Calu3 (cell line): ENCODE measurements around the gene NLRC5. TPM values are rescaled to one million over a fixed set of nuclear protein-coding genes. Genes with fewer than 3 reads are reported as not detected.

Experiments
- BruUV-seq: library from RNA; stranded (reverse); fragments of 400-500 nt; replicated peaks from 2 replicates; lab custom pipeline; 2021; lab: Mats Ljungman, UMichigan
- CTCF ChIA-PET: fragments of 300-600 bp; sonication (Branson Sonifier 250); formaldehyde crosslinking; loops from one replicate; lab custom pipeline; 2022; ENCODE audit warnings: antibody characterized with exemption; lab: Charles Lee
- DNase-seq: peaks from one replicate; pipeline ENCODE4 v3.0.0; 2022
- H3K27ac Mint-ChIP-seq: one replicate; pipeline ENCODE4 v1.8.0; 2022; ENCODE audit warnings: mixed read lengths; ENCODE audit not compliant: unreplicated experiment
- H3K27me3 Mint-ChIP-seq: one replicate; pipeline ENCODE4 v1.8.0; 2022; ENCODE audit warnings: mixed read lengths; ENCODE audit not compliant: unreplicated experiment
- H3K36me3 Mint-ChIP-seq: one replicate; pipeline ENCODE4 v1.8.0; 2022; ENCODE audit warnings: mild to moderate bottlenecking, moderate library complexity, mixed read lengths; ENCODE audit not compliant: insufficient read depth, unreplicated experiment
- H3K4me1 Mint-ChIP-seq: one replicate; pipeline ENCODE4 v1.8.0; 2022; ENCODE audit warnings: mild to moderate bottlenecking, low read depth, mixed read lengths; ENCODE audit not compliant: unreplicated experiment
- H3K4me3 Mint-ChIP-seq: one replicate; pipeline ENCODE4 v1.8.0; 2022; ENCODE audit warnings: mild to moderate bottlenecking, low read depth, moderate library complexity, mixed read lengths; ENCODE audit not compliant: unreplicated experiment
- H3K9me3 Mint-ChIP-seq: one replicate; pipeline ENCODE4 v1.8.0; 2022; ENCODE audit warnings: low read depth, mixed read lengths; ENCODE audit not compliant: unreplicated experiment
- intact Hi-C: fragments of 100-400 bp; cut with micrococcal nuclease; formaldehyde crosslinking; loops from one replicate; pipeline ENCODE4 v1.10.0; 2022; ENCODE audit not compliant: unreplicated experiment
- total RNA-seq: library from RNA; stranded (reverse); gene quantifications from 2 replicates; pipeline ENCODE4 v1.2.3, GENCODE V29; 2022
- TF ChIP-seq, protein P1 (sequence below): fragments of 200-600 bp; IDR thresholded peaks from one replicate; pipeline ENCODE4 v1.8.0; 2022; ENCODE audit warnings: antibody characterized with exemption; ENCODE audit not compliant: unreplicated experiment

The NLRC5 gene
- total RNA-seq, 1 experiment from 2014 or later, result 18.0 TPM

DNA sequence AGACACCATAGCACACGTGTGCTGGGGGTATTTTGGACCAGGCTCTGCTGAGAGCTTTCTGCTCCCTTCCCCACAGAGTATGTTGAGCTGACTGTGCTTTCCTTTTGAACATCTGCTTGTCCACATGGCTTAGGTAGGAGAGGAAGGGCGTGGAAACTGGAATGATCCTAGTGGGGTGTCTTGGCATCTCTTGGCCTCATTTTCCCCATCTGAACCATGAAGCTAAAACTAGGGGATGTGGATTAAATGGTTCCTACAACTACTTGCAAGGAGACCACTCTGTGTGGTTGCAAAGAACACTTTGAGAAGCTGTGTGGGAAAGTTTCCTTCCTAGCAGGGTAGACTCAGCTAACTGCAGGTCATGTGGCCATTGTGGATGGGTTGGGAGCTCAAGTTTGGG is 6.7 kb upstream of the NLRC5 start:
- no peaks in the 10 kb centered on the region for H3K36me3 Mint-ChIP-seq
- peaks cover 31% of the 10 kb centered on the region for H3K27me3 Mint-ChIP-seq
- H3K27ac Mint-ChIP-seq, result no peak overlapping the region
- H3K4me1 Mint-ChIP-seq, result peaks cover 17% of the 10 kb centered on the region
- no peak for DNase-seq
- intact Hi-C loops, result no loop called here
- TF ChIP-seq, protein P1, sequence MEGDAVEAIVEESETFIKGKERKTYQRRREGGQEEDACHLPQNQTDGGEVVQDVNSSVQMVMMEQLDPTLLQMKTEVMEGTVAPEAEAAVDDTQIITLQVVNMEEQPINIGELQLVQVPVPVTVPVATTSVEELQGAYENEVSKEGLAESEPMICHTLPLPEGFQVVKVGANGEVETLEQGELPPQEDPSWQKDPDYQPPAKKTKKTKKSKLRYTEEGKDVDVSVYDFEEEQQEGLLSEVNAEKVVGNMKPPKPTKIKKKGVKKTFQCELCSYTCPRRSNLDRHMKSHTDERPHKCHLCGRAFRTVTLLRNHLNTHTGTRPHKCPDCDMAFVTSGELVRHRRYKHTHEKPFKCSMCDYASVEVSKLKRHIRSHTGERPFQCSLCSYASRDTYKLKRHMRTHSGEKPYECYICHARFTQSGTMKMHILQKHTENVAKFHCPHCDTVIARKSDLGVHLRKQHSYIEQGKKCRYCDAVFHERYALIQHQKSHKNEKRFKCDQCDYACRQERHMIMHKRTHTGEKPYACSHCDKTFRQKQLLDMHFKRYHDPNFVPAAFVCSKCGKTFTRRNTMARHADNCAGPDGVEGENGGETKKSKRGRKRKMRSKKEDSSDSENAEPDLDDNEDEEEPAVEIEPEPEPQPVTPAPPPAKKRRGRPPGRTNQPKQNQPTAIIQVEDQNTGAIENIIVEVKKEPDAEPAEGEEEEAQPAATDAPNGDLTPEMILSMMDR, result no peak
- BruUV-seq, result no TSS peak
- CTCF ChIA-PET, result no interaction called here
- no peaks in the 10 kb centered on the region for H3K9me3 Mint-ChIP-seq
- H3K4me3 Mint-ChIP-seq, result no peak overlapping the region

DNA sequence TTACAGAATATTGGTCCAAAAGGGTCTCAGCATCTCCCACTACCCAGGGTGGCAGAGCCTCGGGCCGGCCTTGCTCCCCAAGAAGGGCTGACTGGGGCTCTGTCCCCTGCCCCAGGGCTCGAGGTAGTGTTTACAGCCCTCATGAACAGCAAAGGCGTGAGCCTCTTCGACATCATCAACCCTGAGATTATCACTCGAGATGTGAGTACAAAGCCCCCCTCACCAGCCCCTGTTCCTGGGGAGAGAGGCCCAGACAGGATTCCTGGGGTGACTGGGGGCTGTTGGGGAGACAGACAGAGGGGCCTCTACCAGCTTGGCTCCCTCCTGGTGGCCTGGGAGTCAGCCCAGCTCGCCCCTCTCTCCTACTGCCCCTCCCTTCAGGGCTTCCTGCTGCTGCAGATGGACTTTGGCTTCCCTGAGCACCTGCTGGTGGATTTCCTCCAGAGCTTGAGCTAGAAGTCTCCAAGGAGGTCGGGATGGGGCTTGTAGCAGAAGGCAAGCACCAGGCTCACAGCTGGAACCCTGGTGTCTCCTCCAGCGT is 6.1 kb upstream of the NLRC5 start:
- no peaks in the 10 kb centered on the region for H3K9me3 Mint-ChIP-seq
- peaks cover 34% of the 10 kb centered on the region for H3K27me3 Mint-ChIP-seq
- TF ChIP-seq, protein P1, result no peak
- CTCF ChIA-PET, result interaction anchor here (0.7 to 0.8 kb wide), 3 partner anchors 10 to 40 kb away, joined by 3 to 4 read pairs (median 3); no protein-coding TSS in a partner anchor
- BruUV-seq, result no TSS peak
- H3K4me1 Mint-ChIP-seq, result peaks cover 23% of the 10 kb centered on the region
- no peak overlapping the region for H3K27ac Mint-ChIP-seq
- H3K36me3 Mint-ChIP-seq, result no peaks in the 10 kb centered on the region
- peak; percentile 25 for DNase-seq
- no peak overlapping the region for H3K4me3 Mint-ChIP-seq
- intact Hi-C loops, result no loop called here

DNA sequence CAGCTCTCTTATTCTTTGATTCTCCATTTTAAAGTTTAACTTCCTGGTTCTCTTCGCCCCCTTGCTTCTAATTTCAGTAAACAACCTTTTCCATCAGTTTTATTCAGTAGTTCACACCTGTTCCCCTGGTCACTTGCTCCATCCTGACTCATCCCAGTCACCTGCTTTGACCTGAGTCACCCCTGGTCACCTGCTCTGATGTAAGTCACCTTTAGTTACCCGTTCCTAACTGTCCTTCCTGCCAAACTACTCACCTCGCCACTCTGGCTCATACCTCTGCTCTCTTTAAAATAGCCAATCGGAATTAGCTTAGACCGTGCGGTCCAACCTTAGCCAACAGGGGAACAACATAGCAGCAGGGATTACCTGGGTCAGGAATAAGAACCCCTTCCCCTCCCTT is 4.7 kb upstream of the NLRC5 start:
- peaks cover 6% of the 10 kb centered on the region for H3K36me3 Mint-ChIP-seq
- peak overlapping the region; percentile 62 for H3K27ac Mint-ChIP-seq
- no peaks in the 10 kb centered on the region for H3K9me3 Mint-ChIP-seq
- peaks cover 23% of the 10 kb centered on the region for H3K4me1 Mint-ChIP-seq
- CTCF ChIA-PET, result interaction anchor here (0.7 to 1.0 kb wide), 2 partner anchors 13 to 138 kb away, joined by 3 to 7 read pairs; no protein-coding TSS in a partner anchor
- intact Hi-C loops, result no loop called here
- H3K27me3 Mint-ChIP-seq, result peaks cover 45% of the 10 kb centered on the region
- DNase-seq, result no peak
- no peak overlapping the region for H3K4me3 Mint-ChIP-seq
- BruUV-seq, result no TSS peak
- TF ChIP-seq, protein P1, result no peak

DNA sequence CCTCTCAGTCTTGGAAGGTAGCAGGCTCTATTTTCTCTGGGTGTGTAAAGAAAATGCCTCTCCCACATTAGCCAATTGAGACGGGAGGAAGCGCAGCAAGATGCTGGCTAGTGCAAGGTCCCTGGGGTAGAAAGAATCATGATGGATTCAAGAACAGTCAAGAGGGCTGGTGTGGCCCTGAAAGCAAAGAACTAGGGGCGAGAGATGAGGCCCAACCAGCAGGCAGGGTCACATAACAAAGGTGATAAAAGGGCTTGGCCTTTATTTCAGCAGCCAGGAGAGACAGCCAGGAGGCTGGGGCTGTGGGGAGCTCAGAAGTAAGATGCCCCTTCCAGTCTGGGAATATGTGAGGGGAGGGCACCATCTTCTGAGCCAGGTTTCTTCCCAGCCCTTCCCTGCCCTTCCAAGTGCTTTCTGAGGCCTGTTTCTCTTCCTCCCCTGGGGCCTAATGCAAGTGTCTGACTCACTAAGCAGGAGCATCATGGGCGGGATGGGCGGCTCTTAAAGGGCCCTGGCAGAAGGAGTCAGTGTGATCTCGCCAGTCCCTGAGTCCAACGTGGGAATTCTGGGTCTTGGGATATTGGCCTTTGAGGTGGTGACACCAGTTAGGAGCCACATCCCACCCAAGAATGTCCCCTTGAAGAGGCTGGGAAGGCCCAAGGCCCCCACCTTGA is 3.9 kb upstream of the NLRC5 start:
- intact Hi-C loops, result no loop called here
- TF ChIP-seq, protein P1, result no peak
- H3K4me1 Mint-ChIP-seq, result peaks cover 30% of the 10 kb centered on the region
- peaks cover 45% of the 10 kb centered on the region for H3K27me3 Mint-ChIP-seq
- H3K27ac Mint-ChIP-seq, result no peak overlapping the region
- no peaks in the 10 kb centered on the region for H3K9me3 Mint-ChIP-seq
- no TSS peak for BruUV-seq
- CTCF ChIA-PET, result interaction anchor here (0.6 kb wide), 1 partner anchor 55 kb away, joined by 4 read pairs; no protein-coding TSS in a partner anchor
- no peak overlapping the region for H3K4me3 Mint-ChIP-seq
- DNase-seq, result peak; percentile 44
- peaks cover 11% of the 10 kb centered on the region for H3K36me3 Mint-ChIP-seq
